Measurements from ENCODE around the gene TM4SF18.

The TM4SF18 gene

GRCh38 chr3:149363053-149363452 lies 29.6 kb upstream of the TM4SF18 start:
- no CpG with 5 or more reads among the region's 2 CpGs for WGBS (ENCODE audit: extremely low coverage, insufficient coverage, insufficient read length)
- Histone ChIP-seq H3K14ac (ENCODE audit: low read length) (no peak overlapping the region), H2AFZ (ENCODE audit: insufficient read depth, low read length, poor library complexity) (no peak overlapping the region), H4K91ac (ENCODE audit: low read depth, low read length) (peak overlapping the region; percentile 8), H3K9me3 (ENCODE audit: insufficient read depth, low read depth, low read length) (no peaks in the 10 kb centered on the region), H3K27ac (ENCODE audit: low read depth, low read length) (no peak overlapping the region), H3K79me1 (ENCODE audit: low read length) (no peaks in the 10 kb centered on the region), H2BK5ac (ENCODE audit: low read depth, low read length, poor library complexity) (no peak overlapping the region), H3K4ac (ENCODE audit: low read depth, low read length) (no peak overlapping the region), H3K4me2 (ENCODE audit: low read length) (no peak overlapping the region), H3K4me3 (ENCODE audit: low read depth, low read length) (no peak overlapping the region), H3K36me3 (ENCODE audit: control insufficient read depth in 1 of 2, insufficient read depth in 2 of 2, low read length in 2 of 2) (no peaks in the 10 kb centered on the region), H3K27me3 (ENCODE audit: insufficient read depth, low read length) (no peaks in the 10 kb centered on the region), H3K4me1 (ENCODE audit: control insufficient read depth in 1 of 2, insufficient read depth in 2 of 2, low read length in 2 of 2) (peaks cover 2% of the 10 kb centered on the region in 2 experiments), H3K9ac (ENCODE audit: low read length) (no peak overlapping the region), H2AK5ac (ENCODE audit: low read length) (no peak overlapping the region), H3K79me2 (ENCODE audit: control insufficient read depth, insufficient read depth, low read length, poor library complexity) (no peaks in the 10 kb centered on the region), H2BK120ac (ENCODE audit: insufficient read depth, low read length, poor library complexity) (no peak overlapping the region), H4K12ac (ENCODE audit: low read depth, low read length) (no peak overlapping the region), H3K23ac (ENCODE audit: low read length) (no peak overlapping the region), H2BK12ac (ENCODE audit: low read length) (no peak overlapping the region), H4K8ac (ENCODE audit: low read depth, low read length) (no peak overlapping the region), H3K18ac (ENCODE audit: low read length) (no peak overlapping the region)
- DNase-seq, result peak; percentile 46 to 69

GRCh38 chr3:149362366-149362765 lies 28.9 kb upstream of the TM4SF18 start:
- H2BK120ac ChIP-seq (ENCODE audit: insufficient read depth, low read length, poor library complexity), result no peak overlapping the region
- DNase-seq, result no peak
- no peaks in the 10 kb centered on the region for H3K79me1 ChIP-seq (ENCODE audit: low read length)
- H3K4me1 ChIP-seq (ENCODE audit: control insufficient read depth in 1 of 2, insufficient read depth in 2 of 2, low read length in 2 of 2), result peaks cover 2% of the 10 kb centered on the region in 2 experiments
- no peaks in the 10 kb centered on the region for H3K79me2 ChIP-seq (ENCODE audit: control insufficient read depth, insufficient read depth, low read length, poor library complexity)
- H3K27me3 ChIP-seq (ENCODE audit: insufficient read depth, low read length), result no peaks in the 10 kb centered on the region
- H2BK5ac ChIP-seq (ENCODE audit: low read depth, low read length, poor library complexity), result no peak overlapping the region
- H3K18ac ChIP-seq (ENCODE audit: low read length), result no peak overlapping the region
- no peak overlapping the region for H4K91ac ChIP-seq (ENCODE audit: low read depth, low read length)
- H3K23ac ChIP-seq (ENCODE audit: low read length), result no peak overlapping the region
- H4K8ac ChIP-seq (ENCODE audit: low read depth, low read length), result no peak overlapping the region
- no peak overlapping the region for H3K14ac ChIP-seq (ENCODE audit: low read length)
- H2AFZ ChIP-seq (ENCODE audit: insufficient read depth, low read length, poor library complexity), result no peak overlapping the region
- no CpG with 5 or more reads among the region's 5 CpGs for WGBS (ENCODE audit: extremely low coverage, insufficient coverage, insufficient read length)
- no peak overlapping the region for H2BK12ac ChIP-seq (ENCODE audit: low read length)
- H3K9ac ChIP-seq (ENCODE audit: low read length), result no peak overlapping the region
- no peaks in the 10 kb centered on the region for H3K9me3 ChIP-seq (ENCODE audit: insufficient read depth, low read depth, low read length)
- H3K36me3 ChIP-seq (ENCODE audit: control insufficient read depth in 1 of 2, insufficient read depth in 2 of 2, low read length in 2 of 2), result no peaks in the 10 kb centered on the region
- no peak overlapping the region for H4K12ac ChIP-seq (ENCODE audit: low read depth, low read length)
- no peak overlapping the region for H3K4me2 ChIP-seq (ENCODE audit: low read length)
- H3K4ac ChIP-seq (ENCODE audit: low read depth, low read length), result no peak overlapping the region
- H3K4me3 ChIP-seq (ENCODE audit: low read depth, low read length), result no peak overlapping the region
- H2AK5ac ChIP-seq (ENCODE audit: low read length), result no peak overlapping the region
- no peak overlapping the region for H3K27ac ChIP-seq (ENCODE audit: low read depth, low read length)

GRCh38 chr3:149356630-149357029 lies 23.2 kb upstream of the TM4SF18 start:
- Histone ChIP-seq H4K12ac (ENCODE audit: low read depth, low read length) (no peak overlapping the region), H3K14ac (ENCODE audit: low read length) (no peak overlapping the region), H3K18ac (ENCODE audit: low read length) (no peak overlapping the region), H3K27me3 (ENCODE audit: insufficient read depth, low read length) (no peaks in the 10 kb centered on the region), H3K79me2 (ENCODE audit: control insufficient read depth, insufficient read depth, low read length, poor library complexity) (no peaks in the 10 kb centered on the region), H2AFZ (ENCODE audit: insufficient read depth, low read length, poor library complexity) (no peak overlapping the region), H3K4me1 (ENCODE audit: control insufficient read depth in 1 of 2, insufficient read depth in 2 of 2, low read length in 2 of 2) (no peaks in the 10 kb centered on the region), H4K91ac (ENCODE audit: low read depth, low read length) (no peak overlapping the region), H2BK12ac (ENCODE audit: low read length) (no peak overlapping the region), H3K9ac (ENCODE audit: low read length) (peak overlapping the region; percentile 49), H3K27ac (ENCODE audit: low read depth, low read length) (no peak overlapping the region), H3K23ac (ENCODE audit: low read length) (no peak overlapping the region), H3K4me3 (ENCODE audit: low read depth, low read length) (no peak overlapping the region), H2BK120ac (ENCODE audit: insufficient read depth, low read length, poor library complexity) (no peak overlapping the region), H2AK5ac (ENCODE audit: low read length) (no peak overlapping the region), H3K79me1 (ENCODE audit: low read length) (no peaks in the 10 kb centered on the region), H2BK5ac (ENCODE audit: low read depth, low read length, poor library complexity) (no peak overlapping the region), H3K36me3 (ENCODE audit: control insufficient read depth in 1 of 2, insufficient read depth in 2 of 2, low read length in 2 of 2) (no peaks in the 10 kb centered on the region), H3K4me2 (ENCODE audit: low read length) (no peak overlapping the region), H3K9me3 (ENCODE audit: insufficient read depth, low read depth, low read length) (no peaks in the 10 kb centered on the region), H3K4ac (ENCODE audit: low read depth, low read length) (no peak overlapping the region), H4K8ac (ENCODE audit: low read depth, low read length) (no peak overlapping the region)
- WGBS (ENCODE audit: extremely low coverage, insufficient coverage, insufficient read length), result no CpG with 5 or more reads among the region's 4 CpGs
- no peak for DNase-seq

GRCh38 chr3:149356044-149356592 lies 22.7 kb upstream of the TM4SF18 start:
- WGBS (ENCODE audit: extremely low coverage, insufficient coverage, insufficient read length), result no CpG with 5 or more reads among the region's 6 CpGs
- Histone ChIP-seq H3K4me1 (ENCODE audit: control insufficient read depth in 1 of 2, insufficient read depth in 2 of 2, low read length in 2 of 2) (no peaks in the 10 kb centered on the region), H2BK120ac (ENCODE audit: insufficient read depth, low read length, poor library complexity) (no peak overlapping the region), H4K91ac (ENCODE audit: low read depth, low read length) (no peak overlapping the region), H3K27me3 (ENCODE audit: insufficient read depth, low read length) (no peaks in the 10 kb centered on the region), H2BK5ac (ENCODE audit: low read depth, low read length, poor library complexity) (no peak overlapping the region), H3K14ac (ENCODE audit: low read length) (no peak overlapping the region), H2BK12ac (ENCODE audit: low read length) (no peak overlapping the region), H3K79me1 (ENCODE audit: low read length) (no peaks in the 10 kb centered on the region), H3K23ac (ENCODE audit: low read length) (no peak overlapping the region), H3K9ac (ENCODE audit: low read length) (peak overlapping the region; percentile 49), H3K4me2 (ENCODE audit: low read length) (no peak overlapping the region), H3K4ac (ENCODE audit: low read depth, low read length) (no peak overlapping the region), H3K27ac (ENCODE audit: low read depth, low read length) (no peak overlapping the region), H3K4me3 (ENCODE audit: low read depth, low read length) (no peak overlapping the region), H3K79me2 (ENCODE audit: control insufficient read depth, insufficient read depth, low read length, poor library complexity) (no peaks in the 10 kb centered on the region), H4K8ac (ENCODE audit: low read depth, low read length) (no peak overlapping the region), H4K12ac (ENCODE audit: low read depth, low read length) (no peak overlapping the region), H3K36me3 (ENCODE audit: control insufficient read depth in 1 of 2, insufficient read depth in 2 of 2, low read length in 2 of 2) (no peaks in the 10 kb centered on the region), H2AK5ac (ENCODE audit: low read length) (no peak overlapping the region), H3K18ac (ENCODE audit: low read length) (no peak overlapping the region), H2AFZ (ENCODE audit: insufficient read depth, low read length, poor library complexity) (no peak overlapping the region), H3K9me3 (ENCODE audit: insufficient read depth, low read depth, low read length) (no peaks in the 10 kb centered on the region)
- no peak for DNase-seq

Measured in trophoblast cell (in vitro differentiated cells and primary cell).